Measurements from ENCODE around the gene IFIT5.
"Not testable (repeated sequence)": the region's sequence is repeated elsewhere in the genome, so short reads cannot be mapped to it uniquely, and the experiment has no call there.

Gene IFIT5

GRCh38 chr10:89392974-89393373 lies 21.4 kb upstream of the IFIT5 start:
- peak; percentile 19 to 24 for DNase-seq

GRCh38 chr10:89393898-89394297 lies 20.5 kb upstream of the IFIT5 start:
- no peak for DNase-seq

- no peak for DNase-seq
Observed at GRCh38 chr10:89395141-89395540, 19.2 kb upstream of the IFIT5 start.

GRCh38 chr10:89398003-89398749 lies 16.2 kb upstream of the IFIT5 start:
- DNase-seq: no peak

GRCh38 chr10:89399956-89400355 lies 14.4 kb upstream of the IFIT5 start:
- peak; percentile 35 to 84 for DNase-seq

- DNase-seq: no peak
Observed at GRCh38 chr10:89403043-89403442, 11.3 kb upstream of the IFIT5 start.

GRCh38 chr10:89404104-89405047 lies 10.0 kb upstream of the IFIT5 start:
- DNase-seq: no peak

- DNase-seq: not testable (repeated sequence)
Observed at GRCh38 chr10:89406178-89406577, 8.2 kb upstream of the IFIT5 start.

GRCh38 chr10:89407792-89408191 lies 6.6 kb upstream of the IFIT5 start:
- DNase-seq: not testable (repeated sequence)

GRCh38 chr10:89409282-89409681 lies 5.1 kb upstream of the IFIT5 start:
- not testable (repeated sequence) for DNase-seq

- DNase-seq: not testable (repeated sequence)
Observed at GRCh38 chr10:89410551-89410950, 3.8 kb upstream of the IFIT5 start.

- peak; percentile 36 to 48 for DNase-seq
Observed at GRCh38 chr10:89411135-89411534, 3.2 kb upstream of the IFIT5 start.

- DNase-seq: not testable (repeated sequence)
Observed at GRCh38 chr10:89412276-89412675, 2.1 kb upstream of the IFIT5 start.

GRCh38 chr10:89413398-89413912 lies 913 bp upstream of the IFIT5 start:
- DNase-seq: no peak

- peak; percentile 24 to 46 for DNase-seq
Observed at GRCh38 chr10:89414879-89415821, 782 bp downstream of the IFIT5 start.

- no peak for DNase-seq
Observed at GRCh38 chr10:89416465-89416864, 2.1 kb downstream of the IFIT5 start.

- no peak for DNase-seq
Observed at GRCh38 chr10:89419548-89419947, 5.2 kb downstream of the IFIT5 start.

- no peak for DNase-seq
Observed at GRCh38 chr10:89421018-89421476, 6.7 kb downstream of the IFIT5 start.

- no peak for DNase-seq
Observed at GRCh38 chr10:89425000-89425399, 10.6 kb downstream of the IFIT5 start.

- DNase-seq: peak; percentile 38 to 64
Observed at GRCh38 chr10:89426230-89426868, 12.0 kb downstream of the IFIT5 start.

- no peak for DNase-seq
Observed at GRCh38 chr10:89427629-89428028, 13.3 kb downstream of the IFIT5 start.

GRCh38 chr10:89428877-89429276 lies 14.5 kb downstream of the IFIT5 start:
- DNase-seq: no peak

All from inflammatory macrophage (primary cell).